Umbilical cord (tissue), 2 donors: ENCODE results near the gene GOLIM4. TPM values are rescaled to one million over a fixed set of nuclear protein-coding genes. Genes with fewer than 3 reads are reported as not detected.

Experiments used
- DNase-seq: peaks from one replicate; pipeline ENCODE4 v3.0.0-alpha.2; 2015; ENCODE audit warnings: low spot score
- total RNA-seq: library from RNA; depleted of rRNA; stranded (reverse); fragments of >200 nt; gene quantifications from one replicate; pipeline ENCODE4 v1.2.3, GENCODE V29; 2014; ENCODE audit warnings: low replicate concordance; ENCODE audit not compliant: insufficient read depth

GOLIM4 gene
- total RNA-seq, 1 donor from 2014 or later, result 87.6 TPM

- DNase-seq, result no peak
These were observed 5.2 kb upstream of the GOLIM4 start for GRCh38 chr3:168100777-168101492.

GRCh38 chr3:168097381-168097780 lies 1.7 kb upstream of the GOLIM4 start:
- DNase-seq, result no peak

- no peak for DNase-seq
These were observed 507 bp upstream of the GOLIM4 start for GRCh38 chr3:168096210-168096652.

GRCh38 chr3:168094877-168095610 lies 680 bp downstream of the GOLIM4 start:
- peak; percentile 73 for DNase-seq

- DNase-seq, result no peak
These were observed 1.2 kb downstream of the GOLIM4 start for GRCh38 chr3:168094580-168094876.

GRCh38 chr3:168093790-168094189 lies 1.9 kb downstream of the GOLIM4 start:
- peak; percentile 54 for DNase-seq

GRCh38 chr3:168093229-168093628 lies 2.5 kb downstream of the GOLIM4 start:
- DNase-seq, result no peak

- DNase-seq, result no peak
These were observed 3.8 kb downstream of the GOLIM4 start for GRCh38 chr3:168091941-168092340.

GRCh38 chr3:168091302-168091858 lies 4.3 kb downstream of the GOLIM4 start:
- DNase-seq, result peak; percentile 10

- DNase-seq, result no peak
These were observed 5.2 kb downstream of the GOLIM4 start for GRCh38 chr3:168090306-168091085.

GRCh38 chr3:168089179-168089771 lies 6.4 kb downstream of the GOLIM4 start:
- DNase-seq, result no peak

GRCh38 chr3:168088106-168088720 lies 7.5 kb downstream of the GOLIM4 start:
- no peak for DNase-seq

GRCh38 chr3:168087539-168087938 lies 8.2 kb downstream of the GOLIM4 start:
- DNase-seq, result no peak

- no peak for DNase-seq
These were observed 9.0 kb downstream of the GOLIM4 start for GRCh38 chr3:168086541-168087260.

GRCh38 chr3:168085491-168086119 lies 10.1 kb downstream of the GOLIM4 start:
- no peak for DNase-seq

- DNase-seq, result no peak
These were observed 11.8 kb downstream of the GOLIM4 start for GRCh38 chr3:168083906-168084305.

- DNase-seq, result no peak
These were observed 13.9 kb downstream of the GOLIM4 start for GRCh38 chr3:168081856-168082255.

- DNase-seq, result no peak
These were observed 14.5 kb downstream of the GOLIM4 start for GRCh38 chr3:168081171-168081771.

- no peak for DNase-seq
These were observed 15.1 kb downstream of the GOLIM4 start for GRCh38 chr3:168080499-168081170.
